Gastrocnemius medialis (tissue), 4 donors: ENCODE data around the gene VTCN1. TPM values are rescaled to one million over a fixed set of nuclear protein-coding genes. Genes with fewer than 3 reads are reported as not detected.

Experiments
- ATAC-seq, 2 donors: fragments of 150-250 bp; one replicate each; pipeline ENCODE4 v1.9.1; 2016
- DNase-seq, 2 donors: peaks; one replicate each; pipeline ENCODE4 v3.0.0-alpha.2; 2019
- H3K27ac ChIP-seq, 4 donors: fragments of 200-600 bp; sonication (generic); 1 replicate in 1 of 4; 2 replicates in 3 of 4; pipeline ENCODE4 v1.5.1; 2016 to 2018; ENCODE audit warnings: mild to moderate bottlenecking in 2 of 4, moderate library complexity in 1 of 4
- H3K27me3 ChIP-seq, 3 donors: fragments of 200-600 bp; sonication (generic) in 2 of 3; 1 replicate in 1 of 3; 2 replicates in 2 of 3; pipeline versions ENCODE4 v1.5.1 to v1.6.0; 2016 to 2019; ENCODE audit warnings: mild to moderate bottlenecking in 1 of 3, moderate library complexity in 1 of 3
- H3K36me3 ChIP-seq, 2 donors: fragments of 200-600 bp; sonication (generic) in 1 of 2; one replicate each; pipeline ENCODE4 v1.5.1; 2017 to 2018
- H3K4me1 ChIP-seq, 2 donors: fragments of 200-600 bp; sonication (generic) in 1 of 2; one replicate each; pipeline ENCODE4 v1.5.1; 2016 to 2017; ENCODE audit warnings: mild to moderate bottlenecking in 2 of 2
- H3K4me3 ChIP-seq, 4 donors: fragments of 200-600 bp; sonication (generic) in 3 of 4; 1 replicate in 1 of 4; 2 replicates in 3 of 4; pipeline ENCODE4 v1.5.1; 2016 to 2019; ENCODE audit warnings: mild to moderate bottlenecking in 2 of 4
- H3K9me3 ChIP-seq, 3 donors: fragments of 200-600 bp; sonication (generic) in 2 of 3; 1 replicate in 1 of 3; 2 replicates in 2 of 3; pipeline ENCODE4 v1.5.1; 2016 to 2019
- CTCF ChIP-seq, 5 experiments: fragments of 450-650 bp in 3 of 5; fragments of 200-600 bp in 2 of 5; sonication (generic) in 2 of 5; IDR thresholded peaks in 4 of 5; conservative IDR thresholded peaks in 1 of 5; 1 replicate in 4 of 5; 2 replicates in 1 of 5; pipeline ENCODE4 v1.5.1; 2016 to 2019; ENCODE audit warnings: antibody characterized with exemption in 5 of 5, mild to moderate bottlenecking in 3 of 5, moderate library complexity in 3 of 5
- POLR2A ChIP-seq, 2 donors: fragments of 450-650 bp; IDR thresholded peaks; one replicate each; pipeline ENCODE4 v1.6.1; 2017; ENCODE audit warnings: antibody characterized with exemption in 2 of 2, mild to moderate bottlenecking in 2 of 2, moderate library complexity in 2 of 2
- in situ Hi-C, 4 donors: fragments of 200-750 bp; cut with MboI; loops; one replicate each; pipeline versions ENCODE4 v1.15.0 to v1.8.0; 2017; ENCODE audit warnings: low sequenced_read_pairs in 4 of 4
- intact Hi-C: fragments of 100-400 bp; cut with DNase I; formaldehyde crosslinking; loops from one replicate; pipeline ENCODE4 v1.15.1; 2023; ENCODE audit warnings: low total_unique reads
- total RNA-seq, 4 donors: library from RNA; depleted of rRNA; stranded (reverse); fragments of >200 nt; gene quantifications; one replicate each; pipeline versions ENCODE4 v1.1.0 to v1.2.3, GENCODE V29; 2016

VTCN1 gene
- total RNA-seq, 4 donors from 2014 or later, result not detected

GRCh38 chr1:117244971-117245370 is 34.2 kb upstream of the VTCN1 start:
- Histone ChIP-seq H3K27ac (no peak overlapping the region), H3K4me3 (no peak overlapping the region), H3K4me1 (no peaks in the 10 kb centered on the region), H3K27me3 (no peaks in the 10 kb centered on the region), H3K9me3 (no peaks in the 10 kb centered on the region), H3K36me3 (no peaks in the 10 kb centered on the region)
- in situ Hi-C loops, result no loop called here
- DNase-seq (no peak), ATAC-seq (no peak)
- intact Hi-C loops, result no loop called here
- no peak for TF ChIP-seq POLR2A (IDR thresholded peaks at IDR 0.05)
- no peak for TF ChIP-seq CTCF (IDR thresholded peaks at IDR 0.05 in 4 of 5, conservative IDR thresholded peaks at IDR 0.05 in 1 of 5)

GRCh38 chr1:117244306-117244705 is 33.6 kb upstream of the VTCN1 start:
- Histone ChIP-seq H3K4me1 (no peaks in the 10 kb centered on the region), H3K4me3 (no peak overlapping the region), H3K36me3 (no peaks in the 10 kb centered on the region), H3K27ac (no peak overlapping the region), H3K27me3 (no peaks in the 10 kb centered on the region), H3K9me3 (no peaks in the 10 kb centered on the region)
- intact Hi-C loops, result no loop called here
- ATAC-seq (no peak), DNase-seq (no peak)
- TF ChIP-seq CTCF (IDR thresholded peaks at IDR 0.05 in 4 of 5, conservative IDR thresholded peaks at IDR 0.05 in 1 of 5) (no peak), POLR2A (IDR thresholded peaks at IDR 0.05) (no peak)
- in situ Hi-C loops, result no loop called here

- DNase-seq (no peak), ATAC-seq (no peak)
- TF ChIP-seq CTCF (IDR thresholded peaks at IDR 0.05 in 4 of 5, conservative IDR thresholded peaks at IDR 0.05 in 1 of 5) (no peak), POLR2A (IDR thresholded peaks at IDR 0.05) (no peak)
- no peaks in the 10 kb centered on the region for H3K36me3 ChIP-seq
- H3K27me3 ChIP-seq, result no peaks in the 10 kb centered on the region
- H3K27ac ChIP-seq, result no peak overlapping the region
- in situ Hi-C loops (no loop called here), intact Hi-C loops (no loop called here)
- H3K9me3 ChIP-seq, result no peaks in the 10 kb centered on the region
- no peaks in the 10 kb centered on the region for H3K4me1 ChIP-seq
- H3K4me3 ChIP-seq, result no peak overlapping the region
Observed at GRCh38 chr1:117241512-117241911, 30.8 kb upstream of the VTCN1 start.

GRCh38 chr1:117240547-117240946 is 29.8 kb upstream of the VTCN1 start:
- no peak for TF ChIP-seq POLR2A (IDR thresholded peaks at IDR 0.05)
- no peak for DNase-seq
- intact Hi-C loops, result no loop called here
- Histone ChIP-seq H3K27me3 (no peaks in the 10 kb centered on the region), H3K4me1 (no peaks in the 10 kb centered on the region), H3K27ac (no peak overlapping the region), H3K4me3 (no peak overlapping the region), H3K9me3 (no peaks in the 10 kb centered on the region), H3K36me3 (no peaks in the 10 kb centered on the region)
- in situ Hi-C loops, result no loop called here
- no peak for ATAC-seq

GRCh38 chr1:117239467-117239866 is 28.7 kb upstream of the VTCN1 start:
- TF ChIP-seq POLR2A (IDR thresholded peaks at IDR 0.05) (no peak), CTCF (IDR thresholded peaks at IDR 0.05 in 4 of 5, conservative IDR thresholded peaks at IDR 0.05 in 1 of 5) (no peak)
- no peak overlapping the region for H3K4me3 ChIP-seq
- no peaks in the 10 kb centered on the region for H3K4me1 ChIP-seq
- no peaks in the 10 kb centered on the region for H3K36me3 ChIP-seq
- H3K27ac ChIP-seq, result no peak overlapping the region
- ATAC-seq, result no peak
- no peaks in the 10 kb centered on the region for H3K9me3 ChIP-seq
- H3K27me3 ChIP-seq, result no peaks in the 10 kb centered on the region
- DNase-seq, result no peak
- intact Hi-C loops (no loop called here), in situ Hi-C loops (no loop called here)
